ENCODE data around the gene WWP2. TPM values are rescaled to one million over a fixed set of nuclear protein-coding genes. Genes with fewer than 3 reads are reported as not detected.

The WWP2 gene
- total and polyA plus RNA-seq, 4 donors, result 26.1 to 86.6 (median 43.4) TPM

DNA sequence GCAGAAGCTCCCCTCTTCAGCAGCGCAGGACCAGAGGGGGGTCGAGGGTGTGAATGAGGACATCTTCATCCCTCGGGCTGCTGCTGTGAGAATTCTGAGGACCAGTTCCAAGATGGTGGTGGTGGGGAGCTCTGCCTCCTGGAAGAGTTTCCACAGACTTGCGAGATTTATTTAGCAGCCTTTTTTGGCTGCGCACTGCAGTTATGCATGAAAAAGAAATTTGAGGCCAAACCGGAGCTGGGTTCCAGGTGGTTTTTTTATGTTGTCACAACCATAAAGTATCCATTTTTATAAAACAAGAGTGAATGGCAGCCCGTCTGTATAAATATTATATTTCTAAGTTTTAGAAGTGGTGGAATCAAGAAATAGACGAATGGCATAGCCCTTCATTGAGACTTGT, 112.1 kb downstream of the WWP2 start:
- Histone ChIP-seq H3K9me3 (ENCODE audit: control insufficient read depth in 4 of 4, insufficient read depth in 3 of 4, low read length in 3 of 4) (peaks cover 0 to 5% (median 4%) of the 10 kb centered on the region in 4 donors), H3K27me3 (ENCODE audit: control insufficient read depth in 3 of 3, insufficient read depth in 3 of 3, low read length in 2 of 3) (no peaks in the 10 kb centered on the region), H3K4me1 (ENCODE audit: control insufficient read depth in 5 of 5, insufficient read depth in 5 of 5, low read length in 5 of 5) (peaks cover 0 to 2% (median 0%) of the 10 kb centered on the region in 5 donors), H3K27ac (ENCODE audit: low read depth in 1 of 2, low read length in 1 of 2) (no peak overlapping the region), H3K36me3 (ENCODE audit: control insufficient read depth in 4 of 4, insufficient read depth in 4 of 4, low read length in 4 of 4) (peaks cover 3 to 30% (median 16%) of the 10 kb centered on the region in 4 donors), H3K4me3 (no peak overlapping the region), H3K9ac (ENCODE audit: insufficient read depth in 1 of 2, low read length in 2 of 2) (no peak overlapping the region)
- DNase-seq, result no peak
- no peak for ATAC-seq (ENCODE audit: insufficient read depth, low FRiP score)
- WGBS, 2 donors, result 85 to 90% methylated on average over 8 of the region's 8 CpGs
- TF ChIP-seq, protein P1, sequence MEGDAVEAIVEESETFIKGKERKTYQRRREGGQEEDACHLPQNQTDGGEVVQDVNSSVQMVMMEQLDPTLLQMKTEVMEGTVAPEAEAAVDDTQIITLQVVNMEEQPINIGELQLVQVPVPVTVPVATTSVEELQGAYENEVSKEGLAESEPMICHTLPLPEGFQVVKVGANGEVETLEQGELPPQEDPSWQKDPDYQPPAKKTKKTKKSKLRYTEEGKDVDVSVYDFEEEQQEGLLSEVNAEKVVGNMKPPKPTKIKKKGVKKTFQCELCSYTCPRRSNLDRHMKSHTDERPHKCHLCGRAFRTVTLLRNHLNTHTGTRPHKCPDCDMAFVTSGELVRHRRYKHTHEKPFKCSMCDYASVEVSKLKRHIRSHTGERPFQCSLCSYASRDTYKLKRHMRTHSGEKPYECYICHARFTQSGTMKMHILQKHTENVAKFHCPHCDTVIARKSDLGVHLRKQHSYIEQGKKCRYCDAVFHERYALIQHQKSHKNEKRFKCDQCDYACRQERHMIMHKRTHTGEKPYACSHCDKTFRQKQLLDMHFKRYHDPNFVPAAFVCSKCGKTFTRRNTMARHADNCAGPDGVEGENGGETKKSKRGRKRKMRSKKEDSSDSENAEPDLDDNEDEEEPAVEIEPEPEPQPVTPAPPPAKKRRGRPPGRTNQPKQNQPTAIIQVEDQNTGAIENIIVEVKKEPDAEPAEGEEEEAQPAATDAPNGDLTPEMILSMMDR (IDR thresholded peaks at IDR 0.05; ENCODE audit: control extremely low read depth, extremely low read depth), result no peak

DNA sequence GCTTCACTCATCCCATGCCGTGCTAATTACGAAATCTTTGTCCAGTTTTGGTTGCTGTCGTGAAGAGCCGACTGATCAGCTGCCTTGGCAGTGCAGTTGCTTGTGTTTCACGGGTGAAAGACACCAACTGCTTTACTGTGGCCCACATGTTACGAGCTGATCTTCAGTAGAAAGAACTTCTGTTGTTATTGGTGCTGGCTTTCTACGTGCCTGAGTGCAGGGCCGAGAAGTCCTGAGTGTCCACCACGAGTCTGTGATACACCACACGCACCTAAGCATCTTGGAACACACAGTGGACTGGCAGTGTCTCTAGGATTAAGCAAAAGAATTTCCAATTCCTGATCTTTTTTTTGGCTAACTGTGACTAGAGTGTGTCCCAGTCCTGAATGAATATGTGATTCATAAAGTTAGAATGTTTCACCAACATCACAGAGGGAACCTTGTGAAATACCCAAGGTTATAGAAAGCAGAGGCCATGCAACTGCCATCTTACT, 118.6 kb downstream of the WWP2 start:
- no peak overlapping the region for H3K9ac ChIP-seq (ENCODE audit: insufficient read depth in 1 of 2, low read length in 2 of 2)
- DNase-seq (no peak), ATAC-seq (ENCODE audit: insufficient read depth, low FRiP score) (no peak)
- H3K36me3 ChIP-seq (ENCODE audit: control insufficient read depth in 4 of 4, insufficient read depth in 4 of 4, low read length in 4 of 4), result peaks cover 7 to 16% (median 14%) of the 10 kb centered on the region in 4 donors
- WGBS, 2 donors, result 90 to 91% methylated on average over 10 of the region's 10 CpGs
- no peaks in the 10 kb centered on the region for H3K27me3 ChIP-seq (ENCODE audit: control insufficient read depth in 3 of 3, insufficient read depth in 3 of 3, low read length in 2 of 3)
- no peak overlapping the region for H3K4me3 ChIP-seq
- H3K4me1 ChIP-seq (ENCODE audit: control insufficient read depth in 5 of 5, insufficient read depth in 5 of 5, low read length in 5 of 5), result no peaks in the 10 kb centered on the region
- H3K9me3 ChIP-seq (ENCODE audit: control insufficient read depth in 4 of 4, insufficient read depth in 3 of 4, low read length in 3 of 4), result peaks cover 0 to 5% (median 4%) of the 10 kb centered on the region in 4 donors
- no peak overlapping the region for H3K27ac ChIP-seq (ENCODE audit: low read depth in 1 of 2, low read length in 1 of 2)
- TF ChIP-seq, protein P1 (IDR thresholded peaks at IDR 0.05; ENCODE audit: control extremely low read depth, extremely low read depth), result no peak

DNA sequence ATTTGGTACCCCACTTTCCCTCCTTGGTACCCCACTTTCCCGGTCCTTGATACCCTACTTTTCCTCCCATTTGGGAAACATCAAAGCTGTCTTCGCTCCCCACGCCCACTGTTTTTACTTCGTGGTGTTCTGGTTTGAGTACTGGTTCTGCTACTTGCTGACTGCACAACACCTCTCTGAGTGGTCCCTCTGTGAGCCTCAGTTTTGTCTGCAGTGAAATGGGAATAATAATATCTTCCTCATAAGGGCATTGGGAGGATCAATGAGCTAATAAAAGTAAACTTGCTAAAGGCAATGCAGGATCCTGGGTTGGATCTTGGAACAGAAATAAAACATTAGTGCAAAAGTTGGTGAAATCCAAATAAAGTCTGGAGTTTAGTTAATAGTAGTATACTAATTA, 119.0 kb downstream of the WWP2 start:
- TF ChIP-seq, protein P1 (IDR thresholded peaks at IDR 0.05; ENCODE audit: control extremely low read depth, extremely low read depth), result no peak
- peaks cover 0 to 5% (median 4%) of the 10 kb centered on the region in 4 donors for H3K9me3 ChIP-seq (ENCODE audit: control insufficient read depth in 4 of 4, insufficient read depth in 3 of 4, low read length in 3 of 4)
- no peak for ATAC-seq (ENCODE audit: insufficient read depth, low FRiP score)

DNA sequence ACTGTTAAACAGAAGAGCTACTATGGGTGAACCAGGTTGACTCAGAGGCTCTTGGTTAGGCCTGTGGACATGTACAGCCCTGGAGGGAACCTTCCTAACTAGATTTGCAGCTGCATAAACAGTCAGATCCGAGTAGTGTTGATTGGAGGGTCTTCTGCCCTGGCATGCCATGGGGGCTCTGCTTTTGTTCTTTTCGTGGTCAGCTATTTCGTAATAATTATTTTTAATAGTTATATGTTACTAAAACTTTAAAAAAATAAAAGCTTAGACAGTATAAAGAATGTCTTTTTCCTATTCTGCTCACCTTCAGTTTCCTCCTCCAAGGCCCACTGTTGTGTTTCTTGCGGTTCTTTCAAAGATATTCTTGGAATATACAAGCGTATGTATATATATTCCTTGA, 121.6 kb downstream of the WWP2 start:
- Histone ChIP-seq H3K9me3 (ENCODE audit: control insufficient read depth in 4 of 4, insufficient read depth in 3 of 4, low read length in 3 of 4) (no peaks in the 10 kb centered on the region), H3K9ac (ENCODE audit: insufficient read depth in 1 of 2, low read length in 2 of 2) (no peak overlapping the region), H3K4me3 (no peak overlapping the region), H3K27ac (ENCODE audit: low read depth in 1 of 2, low read length in 1 of 2) (no peak overlapping the region), H3K27me3 (ENCODE audit: control insufficient read depth in 3 of 3, insufficient read depth in 3 of 3, low read length in 2 of 3) (no peaks in the 10 kb centered on the region), H3K4me1 (ENCODE audit: control insufficient read depth in 5 of 5, insufficient read depth in 5 of 5, low read length in 5 of 5) (no peaks in the 10 kb centered on the region), H3K36me3 (ENCODE audit: control insufficient read depth in 4 of 4, insufficient read depth in 4 of 4, low read length in 4 of 4) (peaks cover 3 to 13% (median 5%) of the 10 kb centered on the region in 4 donors)
- no peak for ATAC-seq (ENCODE audit: insufficient read depth, low FRiP score)
- TF ChIP-seq, protein P1 (IDR thresholded peaks at IDR 0.05; ENCODE audit: control extremely low read depth, extremely low read depth), result no peak
- 97% methylated on average over 5 of the region's 5 CpGs for WGBS, 2 donors
- no peak for DNase-seq

More for the DNA sequence above, 119.0 kb downstream of the WWP2 start:
- no peaks in the 10 kb centered on the region for H3K4me1 ChIP-seq (ENCODE audit: control insufficient read depth in 5 of 5, insufficient read depth in 5 of 5, low read length in 5 of 5)
- no peak overlapping the region for H3K27ac ChIP-seq (ENCODE audit: low read depth in 1 of 2, low read length in 1 of 2)
- H3K4me3 ChIP-seq, result no peak overlapping the region
- no peaks in the 10 kb centered on the region for H3K27me3 ChIP-seq (ENCODE audit: control insufficient read depth in 3 of 3, insufficient read depth in 3 of 3, low read length in 2 of 3)
- H3K9ac ChIP-seq (ENCODE audit: insufficient read depth in 1 of 2, low read length in 2 of 2), result no peak overlapping the region
- H3K36me3 ChIP-seq (ENCODE audit: control insufficient read depth in 4 of 4, insufficient read depth in 4 of 4, low read length in 4 of 4), result peaks cover 7 to 16% (median 14%) of the 10 kb centered on the region in 4 donors
- 96 to 98% methylated on average over 4 of the region's 4 CpGs for WGBS, 2 donors
- no peak for DNase-seq
